Astrocyte (in vitro differentiated cells and primary cell): Measurements from ENCODE around the gene PCSK4. TPM values are rescaled to one million over a fixed set of nuclear protein-coding genes. Genes with fewer than 3 reads are reported as not detected.

Experiments
- DNase-seq: peaks from one replicate; pipeline ENCODE4 v3.0.0-alpha.2; 2010; ENCODE audit warnings: low read depth
- FAIRE-seq: peaks from 2 replicates; lab custom pipeline; 2011; peaks lifted over from hg19 to GRCh38; lab: Jason Lieb, UNC
- H2AFZ ChIP-seq: 2 replicates; pipeline ENCODE4 v1.6.0; 2012; ENCODE audit warnings: low read depth, low read length, inconsistent platforms
- H3K27ac ChIP-seq: 2 replicates; pipeline ENCODE4 v1.5.1; 2011; ENCODE audit warnings: low read depth, low read length, inconsistent platforms
- H3K27me3 ChIP-seq: 2 replicates; pipeline ENCODE4 v1.6.0; 2011; ENCODE audit warnings: low read length, inconsistent platforms; ENCODE audit not compliant: insufficient read depth
- H3K36me3 ChIP-seq: 2 replicates; pipeline ENCODE4 v1.5.1; 2011; ENCODE audit warnings: low read length, inconsistent platforms; ENCODE audit not compliant: insufficient read depth
- H3K4me1 ChIP-seq: 2 replicates; pipeline ENCODE4 v1.5.1; 2011; ENCODE audit warnings: low read length, inconsistent platforms; ENCODE audit not compliant: insufficient read depth
- H3K4me2 ChIP-seq: 2 replicates; pipeline ENCODE4 v1.6.0; 2012; ENCODE audit warnings: low read length, inconsistent platforms
- H3K4me3 ChIP-seq: 2 replicates; pipeline ENCODE4 v1.5.1; 2011; ENCODE audit warnings: low read depth, mild to moderate bottlenecking, low read length, inconsistent platforms; ENCODE audit not compliant: insufficient read depth
- H3K79me2 ChIP-seq: 2 replicates; pipeline ENCODE4 v1.6.0; 2012; ENCODE audit warnings: mild to moderate bottlenecking, low read length, inconsistent platforms; ENCODE audit not compliant: insufficient read depth
- H3K9ac ChIP-seq: 2 replicates; pipeline ENCODE4 v1.6.0; 2012; ENCODE audit warnings: mild to moderate bottlenecking, low read length, inconsistent platforms
- H3K9me3 ChIP-seq: 2 replicates; pipeline ENCODE4 v1.5.1; 2012; ENCODE audit warnings: low read depth, mild to moderate bottlenecking, low read length, inconsistent platforms; ENCODE audit not compliant: insufficient read depth
- H4K20me1 ChIP-seq: 2 replicates; pipeline ENCODE4 v1.6.0; 2012; ENCODE audit warnings: low read length, inconsistent platforms; ENCODE audit not compliant: insufficient read depth
- H3K27ac Mint-ChIP-seq: one replicate; pipeline ENCODE4 v1.8.0; 2021; ENCODE audit warnings: mild to moderate bottlenecking, mixed read lengths; ENCODE audit not compliant: unreplicated experiment
- H3K27me3 Mint-ChIP-seq: one replicate; pipeline ENCODE4 v1.8.0; 2021; ENCODE audit warnings: low read depth, mixed read lengths; ENCODE audit not compliant: unreplicated experiment
- H3K36me3 Mint-ChIP-seq: one replicate; pipeline ENCODE4 v1.8.0; 2021; ENCODE audit warnings: low read depth, mixed read lengths; ENCODE audit not compliant: unreplicated experiment
- H3K4me1 Mint-ChIP-seq: one replicate; pipeline ENCODE4 v1.8.0; 2021; ENCODE audit warnings: low read depth, mixed read lengths; ENCODE audit not compliant: unreplicated experiment
- H3K4me3 Mint-ChIP-seq: one replicate; pipeline ENCODE4 v1.8.0; 2021; ENCODE audit warnings: mild to moderate bottlenecking, moderate library complexity, mixed read lengths; ENCODE audit not compliant: unreplicated experiment
- H3K9me3 Mint-ChIP-seq: one replicate; pipeline ENCODE4 v1.8.0; 2021; ENCODE audit warnings: mild to moderate bottlenecking, mixed read lengths; ENCODE audit not compliant: unreplicated experiment
- CTCF ChIP-seq: IDR thresholded peaks from 2 replicates; pipeline ENCODE4 v1.5.1; 2011; ENCODE audit warnings: low read depth, mild to moderate bottlenecking, inconsistent platforms, low read length, moderate library complexity; ENCODE audit not compliant: insufficient read depth
- EZH2 ChIP-seq: IDR thresholded peaks from 2 replicates; pipeline ENCODE4 v1.6.1; 2012; ENCODE audit warnings: mild to moderate bottlenecking, low read length, inconsistent platforms; ENCODE audit not compliant: insufficient read depth
- total RNA-seq: library from RNA; stranded (reverse); gene quantifications from 2 replicates; pipeline ENCODE4 v1.2.1, GENCODE V29; 2021

PCSK4 gene
- total RNA-seq, 1 donor from 2014 or later = 2.7 TPM

GRCh38 chr19:1453525-1454364, 36.4 kb downstream of the PCSK4 start:
- DNase-seq = no peak
- Histone ChIP-seq H3K36me3 (no peaks in the 10 kb centered on the region), H3K79me2 (no peaks in the 10 kb centered on the region), H3K9ac (no peak overlapping the region), H3K4me2 (no peak overlapping the region), H3K9me3 (no peaks in the 10 kb centered on the region), H3K4me1 (no peaks in the 10 kb centered on the region), H3K27ac (no peak overlapping the region), H2AFZ (no peak overlapping the region), H3K4me3 (no peak overlapping the region), H4K20me1 (peaks cover 29% of the 10 kb centered on the region), H3K27me3 (peaks cover 40% of the 10 kb centered on the region)
- H3K27me3 Mint-ChIP-seq = peaks cover 31% of the 10 kb centered on the region
- TF ChIP-seq EZH2 = no peak
- TF ChIP-seq CTCF = no peak
- H3K9me3 Mint-ChIP-seq = no peaks in the 10 kb centered on the region
- no peak overlapping the region for H3K27ac Mint-ChIP-seq
- no peak for FAIRE-seq
- no peaks in the 10 kb centered on the region for H3K4me1 Mint-ChIP-seq
- no peak overlapping the region for H3K4me3 Mint-ChIP-seq
- peaks cover 8% of the 10 kb centered on the region for H3K36me3 Mint-ChIP-seq

DNA sequence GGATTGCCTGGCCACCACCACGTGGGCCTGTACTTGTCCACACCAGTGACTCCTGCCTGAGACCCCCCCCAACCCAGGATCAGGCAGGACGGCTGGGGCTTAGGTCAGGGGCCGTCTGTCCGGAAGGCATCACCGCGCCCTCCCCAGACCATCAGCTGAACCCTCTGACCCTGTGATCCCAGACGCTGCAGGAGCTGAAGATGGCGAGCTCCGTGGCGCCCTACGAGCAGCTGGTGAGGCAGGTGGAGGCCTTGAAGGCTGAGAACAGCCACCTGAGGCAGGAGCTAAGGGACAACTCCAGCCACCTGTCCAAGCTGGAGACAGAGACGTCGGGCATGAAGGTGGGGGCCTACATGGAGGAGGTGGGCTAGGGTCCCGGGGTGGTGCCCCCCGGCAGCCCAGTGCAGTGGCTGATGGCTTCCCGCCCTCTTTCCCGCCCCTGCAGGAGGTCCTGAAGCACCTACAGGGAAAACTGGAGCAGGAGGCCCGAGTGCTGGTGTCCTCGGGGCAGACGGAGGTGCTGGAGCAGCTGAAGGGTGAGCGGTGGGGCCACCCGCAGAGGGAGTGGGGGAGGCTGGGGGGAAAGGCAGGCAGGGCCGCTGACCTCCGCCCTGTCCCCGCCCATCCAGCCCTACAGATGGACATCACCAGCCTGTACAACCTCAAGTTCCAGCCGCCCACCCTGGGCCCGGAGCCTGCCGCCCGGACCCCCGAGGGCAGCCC, 37.2 kb downstream of the PCSK4 start:
- H4K20me1 ChIP-seq = peaks cover 32% of the 10 kb centered on the region
- no peak overlapping the region for H3K4me2 ChIP-seq
- no peak overlapping the region for H3K27ac Mint-ChIP-seq
- DNase-seq (no peak), FAIRE-seq (no peak)
- H3K27ac ChIP-seq = no peak overlapping the region
- H3K79me2 ChIP-seq = no peaks in the 10 kb centered on the region
- H3K9ac ChIP-seq = no peak overlapping the region
- H3K4me1 Mint-ChIP-seq = no peaks in the 10 kb centered on the region
- peaks cover 39% of the 10 kb centered on the region for H3K27me3 ChIP-seq
- H3K36me3 Mint-ChIP-seq = peaks cover 7% of the 10 kb centered on the region
- no peaks in the 10 kb centered on the region for H3K4me1 ChIP-seq
- no peak for TF ChIP-seq EZH2
- no peak for TF ChIP-seq CTCF
- H3K4me3 ChIP-seq = no peak overlapping the region
- H3K9me3 ChIP-seq = no peaks in the 10 kb centered on the region
- H3K36me3 ChIP-seq = no peaks in the 10 kb centered on the region
- H3K9me3 Mint-ChIP-seq = no peaks in the 10 kb centered on the region
- no peak overlapping the region for H3K4me3 Mint-ChIP-seq
- no peak overlapping the region for H2AFZ ChIP-seq
- peaks cover 31% of the 10 kb centered on the region for H3K27me3 Mint-ChIP-seq
